Neural progenitor cell (in vitro differentiated cells): ENCODE results near the gene KLRC4.

Source experiments
- EZH2 ChIP-seq: fragments of 200-600 bp; sonication (generic); IDR thresholded peaks from 2 replicates; pipeline ENCODE4 v1.6.1; 2017; ENCODE audit warnings: antibody characterized with exemption, mild to moderate bottlenecking, moderate library complexity
- TF ChIP-seq, protein P1 (sequence below): fragments of 200-600 bp; sonication (generic); IDR thresholded peaks from 2 replicates; pipeline ENCODE4 v1.5.1; 2017; ENCODE audit warnings: antibody characterized with exemption, mild to moderate bottlenecking

DNA sequence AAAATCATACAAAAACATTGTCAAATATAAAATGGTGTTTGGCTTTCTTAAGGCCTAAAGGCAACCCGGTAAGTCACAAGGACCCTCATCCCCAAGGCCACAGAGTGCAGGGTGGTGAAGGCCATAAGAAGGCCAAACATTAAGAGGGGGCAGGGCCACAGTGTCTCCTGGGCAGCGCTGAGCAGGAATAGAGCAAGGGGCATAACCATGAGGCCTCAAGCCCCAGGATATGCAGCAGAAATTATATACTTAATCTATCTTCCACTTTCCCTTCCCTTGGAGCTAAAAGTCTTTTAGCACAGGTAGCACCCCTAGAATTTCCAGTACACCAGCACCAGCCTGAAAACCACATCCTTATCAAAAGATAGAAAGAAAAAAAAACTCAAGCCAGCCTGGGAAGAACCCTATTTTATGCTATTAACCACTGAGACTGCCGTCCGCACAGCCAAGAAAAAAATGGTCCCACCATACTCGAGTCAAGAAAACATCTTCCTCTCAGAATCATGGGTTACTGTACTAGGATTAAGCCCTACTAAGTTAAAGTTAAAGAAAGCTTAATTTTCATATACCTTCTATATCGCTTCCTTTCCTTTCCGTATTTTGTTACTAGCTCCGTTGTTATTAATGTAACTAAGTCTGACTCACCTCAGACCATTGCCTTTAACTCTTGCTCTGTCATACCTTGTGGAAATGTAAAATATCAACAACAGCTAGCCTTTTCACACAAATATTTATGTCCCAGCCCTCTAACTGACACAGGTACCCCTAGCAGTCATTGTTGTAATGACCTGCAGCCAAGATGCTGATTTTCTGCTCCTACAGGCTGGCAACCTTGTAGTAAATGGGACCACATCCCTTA lies 39.8 kb downstream of the KLRC4 start:
- TF ChIP-seq EZH2, result no peak
- TF ChIP-seq, protein P1, sequence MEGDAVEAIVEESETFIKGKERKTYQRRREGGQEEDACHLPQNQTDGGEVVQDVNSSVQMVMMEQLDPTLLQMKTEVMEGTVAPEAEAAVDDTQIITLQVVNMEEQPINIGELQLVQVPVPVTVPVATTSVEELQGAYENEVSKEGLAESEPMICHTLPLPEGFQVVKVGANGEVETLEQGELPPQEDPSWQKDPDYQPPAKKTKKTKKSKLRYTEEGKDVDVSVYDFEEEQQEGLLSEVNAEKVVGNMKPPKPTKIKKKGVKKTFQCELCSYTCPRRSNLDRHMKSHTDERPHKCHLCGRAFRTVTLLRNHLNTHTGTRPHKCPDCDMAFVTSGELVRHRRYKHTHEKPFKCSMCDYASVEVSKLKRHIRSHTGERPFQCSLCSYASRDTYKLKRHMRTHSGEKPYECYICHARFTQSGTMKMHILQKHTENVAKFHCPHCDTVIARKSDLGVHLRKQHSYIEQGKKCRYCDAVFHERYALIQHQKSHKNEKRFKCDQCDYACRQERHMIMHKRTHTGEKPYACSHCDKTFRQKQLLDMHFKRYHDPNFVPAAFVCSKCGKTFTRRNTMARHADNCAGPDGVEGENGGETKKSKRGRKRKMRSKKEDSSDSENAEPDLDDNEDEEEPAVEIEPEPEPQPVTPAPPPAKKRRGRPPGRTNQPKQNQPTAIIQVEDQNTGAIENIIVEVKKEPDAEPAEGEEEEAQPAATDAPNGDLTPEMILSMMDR, result no peak
